ENCODE data around the gene CALD1.

DNA sequence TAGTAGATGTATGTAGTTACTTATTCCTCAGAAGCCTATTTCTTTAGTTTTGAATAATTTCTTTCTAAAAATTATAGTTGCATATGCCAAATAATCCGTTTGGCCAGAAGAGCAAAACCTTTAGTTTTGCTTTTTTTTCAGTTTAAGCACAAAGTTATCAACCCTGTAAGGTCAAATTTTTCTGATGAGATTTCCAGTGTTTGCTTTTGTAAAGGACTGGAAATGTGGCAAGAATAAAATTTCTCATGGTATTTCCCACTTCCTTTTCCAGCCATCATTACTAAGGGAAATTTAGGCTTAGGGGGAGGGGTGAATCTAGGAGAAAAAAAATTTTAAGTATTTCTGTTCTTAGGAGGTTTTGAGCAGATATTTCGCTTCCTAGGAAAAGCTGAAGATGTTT lies 7.6 kb downstream of the CALD1 start:
- TF ChIP-seq CTCF (IDR thresholded peaks at IDR 0.05; ENCODE audit: insufficient read depth, low read length): no peak
- no peak for TF ChIP-seq POLR2AphosphoS5 (IDR thresholded peaks at IDR 0.05; ENCODE audit: low read depth)

All from HL-60 (cell line).